ENCODE results near the gene CTTN. TPM values are rescaled to one million over a fixed set of nuclear protein-coding genes. Genes with fewer than 3 reads are reported as not detected.

CTTN gene
- total and polyA plus RNA-seq, 12 donors = 68.5 to 173 (median 146) TPM

DNA sequence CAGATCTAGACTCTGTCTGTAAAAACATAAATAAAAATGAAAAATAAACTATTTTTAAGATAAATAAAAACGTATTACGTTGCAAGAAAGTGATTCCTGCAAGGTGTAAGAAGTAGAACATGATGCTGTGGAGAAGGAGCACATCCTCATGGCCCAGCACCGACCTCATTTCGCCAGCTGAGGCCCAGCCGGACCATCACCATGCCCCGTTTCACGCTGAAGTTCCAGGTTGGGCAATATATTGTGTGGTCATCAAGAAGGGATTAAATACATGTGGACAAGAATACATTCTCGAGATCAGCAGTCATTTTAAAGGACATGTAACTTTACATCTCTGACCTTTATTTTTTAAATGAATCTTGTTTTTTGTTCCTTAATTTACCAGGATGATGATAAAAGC, 20.7 kb upstream of the CTTN start:
- WGBS, 2 donors = 86 to 96% methylated on average over 8 of the region's 8 CpGs
- Histone ChIP-seq H3K9me3 (no peaks in the 10 kb centered on the region), H3K27me3 (no peaks in the 10 kb centered on the region), H3K36me3 (peaks cover 0 to 100% (median 56%) of the 10 kb centered on the region in 9 donors), H3K27ac (no peak overlapping the region), H3K4me3 (no peak overlapping the region), H3K4me1 (no peaks in the 10 kb centered on the region)
- TF ChIP-seq, protein P1, sequence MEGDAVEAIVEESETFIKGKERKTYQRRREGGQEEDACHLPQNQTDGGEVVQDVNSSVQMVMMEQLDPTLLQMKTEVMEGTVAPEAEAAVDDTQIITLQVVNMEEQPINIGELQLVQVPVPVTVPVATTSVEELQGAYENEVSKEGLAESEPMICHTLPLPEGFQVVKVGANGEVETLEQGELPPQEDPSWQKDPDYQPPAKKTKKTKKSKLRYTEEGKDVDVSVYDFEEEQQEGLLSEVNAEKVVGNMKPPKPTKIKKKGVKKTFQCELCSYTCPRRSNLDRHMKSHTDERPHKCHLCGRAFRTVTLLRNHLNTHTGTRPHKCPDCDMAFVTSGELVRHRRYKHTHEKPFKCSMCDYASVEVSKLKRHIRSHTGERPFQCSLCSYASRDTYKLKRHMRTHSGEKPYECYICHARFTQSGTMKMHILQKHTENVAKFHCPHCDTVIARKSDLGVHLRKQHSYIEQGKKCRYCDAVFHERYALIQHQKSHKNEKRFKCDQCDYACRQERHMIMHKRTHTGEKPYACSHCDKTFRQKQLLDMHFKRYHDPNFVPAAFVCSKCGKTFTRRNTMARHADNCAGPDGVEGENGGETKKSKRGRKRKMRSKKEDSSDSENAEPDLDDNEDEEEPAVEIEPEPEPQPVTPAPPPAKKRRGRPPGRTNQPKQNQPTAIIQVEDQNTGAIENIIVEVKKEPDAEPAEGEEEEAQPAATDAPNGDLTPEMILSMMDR (IDR thresholded peaks at IDR 0.05) = no peak
- intact Hi-C loops (cut with DNase I) = no loop called here
- DNase-seq = no peak
- ATAC-seq = no peak

DNA sequence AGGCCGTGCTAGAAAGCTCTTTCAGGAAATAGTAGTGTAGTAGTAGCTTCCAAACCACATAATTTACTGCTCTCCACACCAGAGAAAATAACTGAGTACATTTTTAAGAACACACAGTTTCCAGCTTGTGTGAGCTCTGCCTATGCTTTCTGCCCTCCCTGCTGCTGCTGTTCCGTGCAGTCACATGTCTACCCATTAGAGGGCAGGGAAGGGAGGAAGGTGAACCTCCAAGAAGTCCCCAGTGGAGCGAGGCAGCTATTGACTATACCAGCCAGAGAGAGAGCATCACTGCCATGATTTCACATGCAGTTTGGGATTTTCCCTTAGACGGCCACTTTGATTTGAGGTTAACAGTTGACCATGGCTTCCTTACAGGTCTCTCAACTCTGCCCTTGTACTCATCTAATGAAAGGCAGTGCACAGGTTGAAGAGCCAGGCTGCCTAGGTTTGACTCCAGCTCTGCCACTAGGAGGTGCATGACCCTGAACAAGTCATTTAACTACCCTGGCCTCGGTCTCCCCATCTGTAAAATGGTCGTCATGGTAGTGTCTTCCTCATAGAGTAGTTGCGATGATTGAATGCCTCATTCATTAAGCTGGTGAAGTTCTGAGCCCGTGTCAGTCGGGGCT, 19.7 kb upstream of the CTTN start:
- H3K4me3 ChIP-seq = no peak overlapping the region
- peaks cover 0 to 100% (median 47%) of the 10 kb centered on the region in 9 donors for H3K36me3 ChIP-seq
- ATAC-seq (no peak), DNase-seq (no peak)
- H3K27me3 ChIP-seq = no peaks in the 10 kb centered on the region
- TF ChIP-seq, protein P1 (IDR thresholded peaks at IDR 0.05) = no peak
- 86 to 96% methylated on average over 9 of the region's 9 CpGs for WGBS, 2 donors
- H3K9me3 ChIP-seq = no peaks in the 10 kb centered on the region
- intact Hi-C loops (cut with DNase I) = no loop called here
- no peak overlapping the region for H3K27ac ChIP-seq
- H3K4me1 ChIP-seq = no peaks in the 10 kb centered on the region

DNA sequence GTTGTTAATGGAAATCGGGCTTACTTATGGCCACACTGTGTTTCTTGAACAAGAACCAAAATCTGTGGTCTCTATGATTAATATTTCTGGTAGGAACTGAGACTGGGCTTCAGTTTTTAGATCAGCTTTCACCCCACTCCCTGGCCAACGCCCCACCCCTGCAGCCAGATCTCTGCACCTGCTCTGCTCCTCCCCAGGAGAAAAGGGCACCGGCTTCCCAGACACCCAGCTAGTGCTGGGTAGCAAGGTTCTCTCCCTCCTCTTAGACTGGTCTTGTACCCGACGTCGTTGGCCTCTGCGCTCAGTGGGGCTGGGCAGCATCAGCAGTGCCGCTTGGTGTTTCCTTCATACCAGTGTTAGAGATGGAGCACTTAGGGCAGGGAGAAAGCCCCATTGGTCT, 17.0 kb upstream of the CTTN start:
- H3K27ac ChIP-seq = no peak overlapping the region
- no peaks in the 10 kb centered on the region for H3K4me1 ChIP-seq
- no peaks in the 10 kb centered on the region for H3K27me3 ChIP-seq
- 88 to 93% methylated on average over 8 of the region's 8 CpGs for WGBS, 2 donors
- H3K9me3 ChIP-seq = no peaks in the 10 kb centered on the region
- ATAC-seq (no peak), DNase-seq (no peak)
- H3K4me3 ChIP-seq = no peak overlapping the region
- TF ChIP-seq, protein P1 (IDR thresholded peaks at IDR 0.05) = no peak
- intact Hi-C loops (cut with DNase I) = loop anchor here in 1 of 10 donors (2.0 kb wide), 1 partner anchor 43 kb away; no protein-coding TSS in a partner anchor
- peaks cover 0 to 98% (median 40%) of the 10 kb centered on the region in 9 donors for H3K36me3 ChIP-seq

DNA sequence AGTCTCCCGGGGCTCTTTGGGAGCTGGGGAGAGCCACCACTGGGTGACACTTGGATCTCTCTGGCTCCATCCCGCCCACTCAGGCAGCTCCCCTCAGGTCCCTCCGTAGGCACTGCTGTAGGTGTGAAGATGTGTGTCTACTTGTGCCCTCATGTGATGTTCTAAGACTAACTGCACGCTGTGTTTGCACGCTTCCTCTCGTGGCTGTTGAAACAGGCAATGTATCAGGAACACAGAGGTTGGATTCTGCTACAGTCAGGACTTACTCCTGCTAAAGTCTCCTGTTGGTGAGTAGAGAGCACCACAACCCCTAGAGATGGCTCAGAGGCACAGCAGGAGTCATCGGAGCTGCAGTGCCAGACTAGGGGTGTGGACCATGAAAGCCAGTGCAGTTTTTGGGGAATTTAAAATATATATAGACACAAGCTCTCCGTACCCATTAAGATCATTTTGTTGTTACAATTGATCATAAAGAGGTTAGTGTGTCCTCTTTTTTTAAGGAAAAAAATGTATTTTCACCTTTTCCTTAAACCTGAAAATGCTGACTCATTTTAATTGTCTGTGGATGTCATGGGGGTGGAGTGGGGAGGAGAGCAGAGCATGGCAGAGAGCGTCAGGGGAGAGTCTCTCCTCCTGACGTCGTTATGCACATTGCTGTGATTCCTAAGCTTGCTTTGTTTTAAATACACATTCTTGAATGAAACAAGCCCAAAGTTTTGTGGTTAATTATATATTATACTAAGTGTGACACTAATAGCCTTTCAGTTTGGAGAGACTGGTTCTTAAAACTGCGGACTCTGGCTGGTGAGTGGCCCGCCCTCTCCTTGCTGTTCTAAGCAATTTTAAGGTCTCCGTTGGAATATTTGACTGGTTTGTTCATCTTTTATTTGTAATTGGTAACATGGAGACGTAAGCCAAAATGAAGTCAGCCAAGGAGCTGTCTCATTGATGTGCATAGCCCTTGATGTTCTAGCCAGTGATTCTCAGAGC, 16.2 kb upstream of the CTTN start:
- Histone ChIP-seq H3K4me3 (no peak overlapping the region), H3K4me1 (no peaks in the 10 kb centered on the region), H3K27ac (no peak overlapping the region), H3K36me3 (peaks cover 0 to 90% (median 33%) of the 10 kb centered on the region in 9 donors), H3K9me3 (no peaks in the 10 kb centered on the region), H3K27me3 (no peaks in the 10 kb centered on the region)
- TF ChIP-seq, protein P1 (IDR thresholded peaks at IDR 0.05) = no peak
- intact Hi-C loops (cut with DNase I) = loop anchor here in 1 of 10 donors (2.0 kb wide), 1 partner anchor 43 kb away; no protein-coding TSS in a partner anchor
- peak in 1 of 8 donors; percentile 11 for ATAC-seq
- WGBS, 2 donors = 83 to 85% methylated on average over 15 of the region's 15 CpGs
- no peak for DNase-seq
